Fibroblast of villous mesenchyme (primary cell): ENCODE measurements around the gene MICALL2. TPM values are rescaled to one million over a fixed set of nuclear protein-coding genes. Genes with fewer than 3 reads are reported as not detected.

Experiments
- DNase-seq: peaks from one replicate; pipeline ENCODE4 v3.0.0-alpha.2; 2010; ENCODE audit warnings: low read depth
- H3K4me3 ChIP-seq: 2 replicates; pipeline ENCODE4 v1.5.1; 2011; ENCODE audit warnings: low read depth, mild to moderate bottlenecking, low read length
- CTCF ChIP-seq: IDR thresholded peaks from 2 replicates; pipeline ENCODE4 v1.5.1; 2012; ENCODE audit warnings: low read depth, mild to moderate bottlenecking, low read length; ENCODE audit not compliant: insufficient read depth
- total RNA-seq: library from RNA; depleted of rRNA; stranded (reverse); fragments of >200 nt; gene quantifications from 2 replicates; pipeline ENCODE4 v1.2.3, GENCODE V29; 2012

The MICALL2 gene
- total RNA-seq, 1 donor: 34.5 TPM

- no peak overlapping the region for H3K4me3 ChIP-seq
- no peak for TF ChIP-seq CTCF
- no peak for DNase-seq
Measured at GRCh38 chr7:1386623-1387220, 72.5 kb downstream of the MICALL2 start.

- TF ChIP-seq CTCF: no peak
- DNase-seq: no peak
- no peak overlapping the region for H3K4me3 ChIP-seq
Measured at GRCh38 chr7:1385809-1386622, 73.3 kb downstream of the MICALL2 start.

- DNase-seq: no peak
- no peak for TF ChIP-seq CTCF
Measured at GRCh38 chr7:1385086-1385808, 74.0 kb downstream of the MICALL2 start.

More at GRCh38 chr7:1385086-1385808, 74.0 kb downstream of the MICALL2 start:
- H3K4me3 ChIP-seq: no peak overlapping the region

Other genes starting within 250 kb of the MICALL2 start
- gene UNCX, start 226.6 kb downstream of the MICALL2 start, total RNA-seq: not detected in 2 replicates
- gene INTS1, start 44.9 kb upstream of the MICALL2 start, total RNA-seq: 45.3 and 69.9 TPM in 2 replicates
- gene MAFK, start 71.2 kb upstream of the MICALL2 start, total RNA-seq: 21.6 and 26.4 TPM in 2 replicates
- gene TMEM184A, start 96.7 kb upstream of the MICALL2 start, total RNA-seq: 0.64 and 0.86 TPM in 2 replicates
- 24.6 and 30.9 TPM in 2 replicates for gene PSMG3, start 110.6 kb upstream of the MICALL2 start, total RNA-seq
- 0.86 and 1.6 TPM in 2 replicates for gene ELFN1, start 210.8 kb upstream of the MICALL2 start, total RNA-seq